Stimulated activated CD4-positive, alpha-beta T cell treated with anti-CD3 and anti-CD28 coated beads, TNF-alpha, amount 100 ng/mL, for 1 hour (primary cell): ENCODE measurements around the gene KRTAP10-2.
"Not testable (repeated sequence)": the region's sequence is repeated elsewhere in the genome, so short reads cannot be mapped to it uniquely, and the experiment has no call there.

Experiments
- DNase-seq, 3 donors: peaks; one replicate each; pipeline ENCODE4 v3.0.0-alpha.2; 2020; ENCODE audit warnings: low read depth in 3 of 3, low spot score in 1 of 3

Gene KRTAP10-2

GRCh38 chr21:44583089-44583799 is 31.9 kb upstream of the KRTAP10-2 start:
- DNase-seq = no peak

DNA sequence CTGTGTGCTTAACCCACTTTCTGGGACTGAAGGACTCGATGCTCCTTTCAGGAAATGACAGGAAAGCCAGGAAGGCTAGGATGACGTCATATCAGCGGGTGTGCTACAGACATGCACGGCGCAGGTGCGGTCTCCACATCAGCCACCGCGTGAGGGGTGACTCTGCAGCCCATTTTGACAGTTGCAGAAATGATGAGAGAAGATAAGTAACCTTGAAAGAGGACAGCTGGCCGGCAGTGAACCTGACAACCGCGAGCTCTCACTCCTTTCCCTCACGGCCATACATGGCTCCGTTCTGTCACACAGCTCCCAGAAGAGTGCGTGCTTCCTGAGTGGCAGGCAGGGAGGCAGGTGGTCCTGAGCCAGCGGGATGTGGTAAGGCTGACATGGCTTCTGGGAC is 30.8 kb upstream of the KRTAP10-2 start:
- no peak for DNase-seq

DNA sequence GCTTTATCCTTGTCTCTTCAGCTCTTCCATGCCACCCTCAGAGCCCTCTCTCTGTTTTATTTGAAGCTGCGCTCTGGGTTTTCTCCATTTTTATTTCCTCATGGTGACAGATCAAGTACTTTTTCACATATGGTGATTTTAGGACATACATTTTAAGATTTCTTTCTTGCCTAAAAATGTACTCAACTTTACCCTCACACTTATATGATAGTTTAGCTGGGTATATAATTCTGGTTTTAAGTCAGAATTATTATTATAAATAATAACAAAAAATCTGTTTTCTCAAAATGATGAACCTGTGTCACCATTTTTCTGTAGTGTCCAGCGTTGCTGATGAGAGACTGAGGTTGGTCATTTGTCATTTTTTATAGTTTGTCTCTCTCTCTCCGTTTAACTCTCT is 29.9 kb upstream of the KRTAP10-2 start:
- no peak for DNase-seq

DNA sequence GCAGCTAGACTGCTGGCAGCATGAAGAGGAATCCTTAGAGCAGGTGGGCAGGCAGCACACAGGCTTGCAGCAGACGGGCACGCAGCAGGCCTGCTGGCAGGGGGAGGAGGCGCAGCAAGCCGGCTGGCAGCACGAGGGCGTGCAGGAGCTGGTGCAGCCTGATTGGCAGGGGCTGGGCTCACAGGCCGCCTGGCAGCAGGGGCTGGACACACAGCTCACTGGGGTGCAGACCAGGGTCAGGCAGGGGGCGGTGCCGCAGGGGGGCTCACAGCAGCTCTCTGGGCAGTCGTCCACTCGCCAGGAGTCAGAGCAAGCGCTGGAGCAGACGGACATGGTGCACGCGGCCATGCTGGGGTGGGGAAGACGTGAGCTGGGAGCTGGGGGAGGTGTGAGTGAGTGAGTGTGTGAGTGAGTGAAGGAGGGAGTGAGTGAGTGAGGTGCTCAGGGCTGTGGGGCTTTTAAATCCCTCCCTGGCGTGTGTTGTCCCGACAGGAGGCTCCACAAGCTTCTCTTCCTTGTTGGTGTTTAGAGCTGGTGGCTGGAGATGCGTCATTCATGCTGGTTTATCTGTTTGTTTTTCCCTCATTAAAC is 29.0 kb upstream of the KRTAP10-2 start, which contains the start of gene KRTAP10-5:
KRTAP10-5 (minus strand) TSS at position 374 of the 591 bp plus-strand sequence; CDS start at position 348, 26 bp downstream.
- not testable (repeated sequence) for DNase-seq

GRCh38 chr21:44579833-44580144 is 28.5 kb upstream of the KRTAP10-2 start:
- DNase-seq = no peak

DNA sequence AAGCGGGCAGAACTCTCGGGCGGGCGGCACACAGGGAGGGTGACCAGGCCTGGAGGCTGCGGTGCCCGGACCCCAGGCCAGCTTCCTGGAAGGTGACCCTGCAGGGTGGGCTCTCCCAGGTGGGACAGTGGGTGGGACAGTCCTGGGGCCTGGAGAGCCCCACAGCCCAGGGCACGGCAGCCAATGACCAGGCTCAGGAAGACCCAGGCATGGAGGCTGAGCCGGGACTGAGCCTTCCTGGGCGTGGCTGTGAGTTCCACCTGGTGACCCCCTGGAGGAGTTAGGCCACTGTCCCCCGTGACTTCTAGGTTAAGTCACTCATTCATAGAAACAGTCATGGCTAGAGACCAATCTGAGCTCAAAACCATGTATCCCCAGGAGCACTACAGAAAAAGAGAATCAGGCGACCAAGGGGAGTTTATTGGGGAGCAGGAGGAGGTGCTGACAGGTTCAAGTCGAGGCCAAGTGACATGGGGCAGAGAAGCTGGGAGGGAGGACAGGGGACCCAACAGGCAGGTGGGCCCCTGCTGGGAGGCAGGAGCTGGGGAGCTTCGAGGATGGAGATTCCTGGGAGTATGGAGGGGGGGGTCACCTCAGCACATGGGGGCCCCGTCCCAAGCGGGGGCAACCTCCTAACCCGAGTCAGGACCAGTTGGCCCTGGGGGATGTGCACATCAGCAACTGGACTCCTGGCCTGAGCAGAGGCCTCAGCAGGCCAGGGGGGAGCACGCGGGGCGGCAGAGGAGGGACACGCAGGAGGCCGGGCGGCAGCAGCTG is 27.9 kb upstream of the KRTAP10-2 start:
- no peak for DNase-seq

DNA sequence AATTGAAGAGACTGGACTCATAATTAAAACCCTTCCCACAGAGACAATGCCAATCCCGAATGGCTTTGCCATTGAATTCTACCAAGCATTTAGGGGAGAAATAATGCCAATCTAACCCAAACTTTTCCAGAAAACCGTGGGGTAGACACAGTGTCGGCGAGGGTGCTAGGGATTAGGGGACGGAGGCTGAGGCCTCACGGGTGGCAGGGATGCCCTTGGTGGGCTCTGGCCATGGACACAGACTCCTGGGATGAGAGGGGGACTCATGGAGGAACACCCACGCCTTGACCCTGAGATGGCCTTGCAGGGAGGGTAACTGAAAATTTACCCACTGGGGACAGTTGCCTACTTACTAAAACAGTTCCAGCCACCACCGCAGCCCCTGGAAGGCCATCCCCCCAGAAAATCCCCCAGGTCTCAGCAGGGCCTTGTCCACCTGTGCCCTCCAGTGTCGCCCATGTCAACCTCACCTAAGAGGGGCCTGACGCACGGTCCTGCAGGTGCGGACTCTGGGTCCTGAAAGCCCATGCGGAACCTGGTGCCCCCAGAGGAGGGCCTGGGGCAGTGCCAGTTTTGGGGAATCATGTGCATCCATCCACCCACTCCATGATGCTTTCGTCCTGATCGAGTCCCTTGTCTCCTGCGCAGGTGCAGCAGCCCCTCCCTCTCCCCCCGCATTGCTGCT is 27.2 kb upstream of the KRTAP10-2 start:
- DNase-seq = no peak

DNA sequence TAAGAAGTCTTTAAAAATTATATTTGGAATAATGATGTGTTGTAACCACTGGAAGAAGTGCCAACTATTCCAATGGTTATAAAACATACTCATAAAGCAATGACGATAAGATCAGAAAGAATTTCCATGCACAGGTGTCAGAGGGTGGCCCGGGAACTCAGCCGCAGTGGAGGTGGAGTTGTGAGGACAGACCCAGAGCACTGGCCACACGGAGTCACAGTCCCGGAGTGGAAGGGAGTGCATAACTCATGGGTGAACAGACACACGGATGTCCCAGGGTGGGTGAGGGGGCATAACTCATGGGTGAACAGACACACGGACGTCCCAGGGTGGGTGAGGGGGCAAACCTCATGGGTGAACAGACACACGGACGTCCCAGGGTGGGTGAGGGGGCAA is 24.7 kb upstream of the KRTAP10-2 start:
- no peak for DNase-seq

- DNase-seq = no peak
Observed at GRCh38 chr21:44575307-44576024, 24.2 kb upstream of the KRTAP10-2 start.

- no peak for DNase-seq
Observed at GRCh38 chr21:44574457-44575306, 23.4 kb upstream of the KRTAP10-2 start.

- not testable (repeated sequence) for DNase-seq
Observed at GRCh38 chr21:44573630-44574456, 22.5 kb upstream of the KRTAP10-2 start, which contains the start of gene KRTAP10-4. Gene KRTAP10-4 (plus strand): TSS chr21:44573729. CDS start chr21:44573759, 30 bp downstream.

GRCh38 chr21:44572959-44573583 is 21.8 kb upstream of the KRTAP10-2 start:
- DNase-seq = no peak

GRCh38 chr21:44571844-44572782 is 20.8 kb upstream of the KRTAP10-2 start:
- DNase-seq = no peak

DNA sequence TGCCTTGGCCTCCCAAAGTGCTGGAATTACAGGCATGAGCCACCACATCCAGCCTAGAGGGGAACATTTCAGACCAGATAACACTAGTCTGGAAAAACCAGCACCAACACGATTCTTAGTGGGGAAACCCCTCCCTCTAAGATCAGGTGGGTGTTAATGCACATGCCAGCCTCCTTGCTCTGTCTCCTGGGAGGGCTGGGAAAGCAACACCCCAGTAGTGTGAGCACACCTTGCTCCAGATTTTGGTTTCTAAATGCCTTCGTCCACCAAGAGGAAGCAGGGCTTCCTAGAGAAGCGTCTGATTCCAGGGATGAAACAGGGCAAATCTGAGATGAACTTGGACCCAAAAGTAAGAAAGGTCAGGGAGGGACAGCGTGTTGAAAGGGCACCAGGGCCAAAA is 20.0 kb upstream of the KRTAP10-2 start:
- no peak for DNase-seq

DNA sequence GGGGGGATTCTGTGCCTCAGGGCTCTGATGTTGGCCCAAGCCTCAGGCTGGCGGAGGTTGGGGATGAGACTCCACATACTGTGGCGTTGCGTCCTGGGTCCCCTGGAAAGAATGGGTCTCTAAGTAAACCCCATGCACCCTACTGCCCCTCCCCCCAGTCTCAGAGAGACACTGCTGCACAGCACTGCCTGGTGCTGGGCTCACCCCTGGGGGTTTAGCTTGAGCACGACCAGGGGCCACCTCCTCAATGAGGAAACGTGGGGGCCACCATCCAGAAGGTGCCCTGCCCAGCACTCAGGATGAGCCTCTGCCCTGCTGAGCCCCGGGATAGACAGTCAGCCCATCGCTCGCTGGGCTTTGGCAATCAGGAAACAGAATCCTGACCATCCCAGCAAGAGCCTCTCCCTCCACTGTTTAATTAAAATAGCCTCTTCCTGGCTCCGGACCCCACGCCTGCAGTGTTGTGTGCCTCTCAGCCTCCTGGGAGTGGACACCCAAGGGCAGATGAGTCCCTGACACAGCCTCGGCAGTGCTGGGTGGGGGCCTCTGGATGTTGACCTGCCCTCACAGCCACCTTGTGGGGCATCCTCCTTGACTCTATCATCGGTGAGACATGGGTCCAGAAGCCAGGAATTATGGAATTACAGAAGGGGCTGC is 18.7 kb upstream of the KRTAP10-2 start:
- no peak for DNase-seq

GRCh38 chr21:44568667-44569556 is 17.6 kb upstream of the KRTAP10-2 start:
- DNase-seq = no peak
